SJCRH30 (cell line): ENCODE results near the gene MLN. TPM values are rescaled to one million over a fixed set of nuclear protein-coding genes. Genes with fewer than 3 reads are reported as not detected.
"Not testable (repeated sequence)": the region's sequence is repeated elsewhere in the genome, so short reads cannot be mapped to it uniquely, and the experiment has no call there.

Experiments used
- DNase-seq, 2 experiments: peaks; one replicate each; pipeline ENCODE4 v3.0.0-alpha.2; 2015 to 2020
- H3K27ac ChIP-seq: fragments of 250-450 bp; sonication (Bioruptor Pico); 2 replicates; pipeline ENCODE4 v1.5.1; 2020; ENCODE audit warnings: mild to moderate bottlenecking, moderate library complexity
- H3K27me3 ChIP-seq: fragments of 250-450 bp; sonication (Bioruptor Pico); 2 replicates; pipeline ENCODE4 v1.5.1; 2020; ENCODE audit warnings: mild to moderate bottlenecking, moderate library complexity
- H3K36me3 ChIP-seq: fragments of 250-450 bp; sonication (Bioruptor Pico); 2 replicates; pipeline ENCODE4 v1.5.1; 2020; ENCODE audit warnings: mild to moderate bottlenecking, moderate library complexity
- H3K4me1 ChIP-seq: fragments of 250-450 bp; sonication (Bioruptor Pico); 2 replicates; pipeline ENCODE4 v1.5.1; 2020; ENCODE audit warnings: mild to moderate bottlenecking, moderate library complexity
- H3K4me3 ChIP-seq: fragments of 250-450 bp; sonication (Bioruptor Pico); 2 replicates; pipeline ENCODE4 v1.5.1; 2020; ENCODE audit warnings: mild to moderate bottlenecking, moderate library complexity
- H3K9me3 ChIP-seq: fragments of 250-450 bp; sonication (Bioruptor Pico); replicated peaks from 2 replicates; pipeline ENCODE4 v1.5.1; 2020; ENCODE audit warnings: mild to moderate bottlenecking, moderate library complexity
- total RNA-seq: library from RNA; depleted of rRNA; stranded (reverse); fragments of >200 nt; shearing (Covaris generic); gene quantifications from 2 replicates; pipeline ENCODE4 v1.2.3, GENCODE V29; 2014

MLN gene
- total RNA-seq, 1 experiment from 2014 or later: not detected

DNA sequence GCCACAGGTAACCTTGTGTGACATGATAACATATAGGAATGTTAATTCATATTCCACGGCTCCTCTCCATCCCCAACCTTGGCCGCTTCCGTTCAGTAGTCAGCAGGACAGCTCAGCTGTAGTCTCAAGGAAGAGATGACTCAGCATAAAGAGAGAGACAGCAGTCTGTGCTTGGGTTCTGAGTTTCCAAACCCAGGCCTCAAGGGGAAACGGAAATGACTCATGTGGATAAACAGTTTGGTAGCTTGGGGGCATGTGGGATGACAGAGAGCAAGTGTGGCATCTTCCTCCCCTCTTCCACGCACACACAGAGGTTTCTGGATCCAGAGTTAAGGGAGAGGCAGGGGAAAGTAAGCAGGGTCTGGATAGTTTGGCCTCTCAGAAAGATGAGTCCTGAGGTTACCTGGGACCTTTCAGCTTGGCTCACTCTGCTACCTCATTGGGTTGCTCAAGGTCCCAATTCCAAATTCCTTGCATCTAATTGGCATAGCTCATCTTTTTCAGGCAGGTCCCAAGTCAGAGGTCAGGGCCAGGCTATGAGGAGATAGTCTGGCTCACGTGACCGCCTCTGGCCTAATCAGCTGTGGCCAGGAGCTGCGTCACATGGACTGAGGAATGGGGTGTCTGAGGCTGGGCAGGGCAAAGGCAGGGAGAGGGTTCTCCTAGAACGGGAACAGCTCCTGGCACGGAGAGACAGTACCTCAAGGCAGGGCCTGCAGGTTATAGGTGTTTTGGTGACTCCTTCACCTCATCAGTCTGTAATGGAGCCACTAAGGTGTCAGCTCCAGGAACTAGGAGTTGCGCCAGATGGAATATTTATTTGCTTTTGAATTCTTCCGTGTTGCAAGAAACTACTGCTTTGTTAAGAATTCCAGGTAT lies 36.5 kb upstream of the MLN start:
- peak overlapping the region; percentile 90 for H3K27ac ChIP-seq
- no peak overlapping the region for H3K4me3 ChIP-seq
- peak; percentile 84 to 91 for DNase-seq

GRCh38 chr6:33839399-33840047 lies 35.7 kb upstream of the MLN start:
- peak overlapping the region; percentile 90 for H3K27ac ChIP-seq
- DNase-seq: peak; percentile 61 to 64
- H3K4me1 ChIP-seq: peaks cover 35% of the 10 kb centered on the region
- no peaks in the 10 kb centered on the region for H3K9me3 ChIP-seq
- H3K27me3 ChIP-seq: no peaks in the 10 kb centered on the region
- H3K36me3 ChIP-seq: no peaks in the 10 kb centered on the region
- no peak overlapping the region for H3K4me3 ChIP-seq

More for the DNA sequence above, 36.5 kb upstream of the MLN start:
- no peaks in the 10 kb centered on the region for H3K9me3 ChIP-seq
- H3K36me3 ChIP-seq: no peaks in the 10 kb centered on the region
- H3K27me3 ChIP-seq: no peaks in the 10 kb centered on the region
- H3K4me1 ChIP-seq: peaks cover 35% of the 10 kb centered on the region

- Histone ChIP-seq H3K36me3 (no peaks in the 10 kb centered on the region), H3K4me1 (peaks cover 35% of the 10 kb centered on the region), H3K27me3 (no peaks in the 10 kb centered on the region), H3K9me3 (no peaks in the 10 kb centered on the region), H3K27ac (peak overlapping the region; percentile 90), H3K4me3 (no peak overlapping the region)
- DNase-seq: no peak
Measured at GRCh38 chr6:33838983-33839382, 35.2 kb upstream of the MLN start.

DNA sequence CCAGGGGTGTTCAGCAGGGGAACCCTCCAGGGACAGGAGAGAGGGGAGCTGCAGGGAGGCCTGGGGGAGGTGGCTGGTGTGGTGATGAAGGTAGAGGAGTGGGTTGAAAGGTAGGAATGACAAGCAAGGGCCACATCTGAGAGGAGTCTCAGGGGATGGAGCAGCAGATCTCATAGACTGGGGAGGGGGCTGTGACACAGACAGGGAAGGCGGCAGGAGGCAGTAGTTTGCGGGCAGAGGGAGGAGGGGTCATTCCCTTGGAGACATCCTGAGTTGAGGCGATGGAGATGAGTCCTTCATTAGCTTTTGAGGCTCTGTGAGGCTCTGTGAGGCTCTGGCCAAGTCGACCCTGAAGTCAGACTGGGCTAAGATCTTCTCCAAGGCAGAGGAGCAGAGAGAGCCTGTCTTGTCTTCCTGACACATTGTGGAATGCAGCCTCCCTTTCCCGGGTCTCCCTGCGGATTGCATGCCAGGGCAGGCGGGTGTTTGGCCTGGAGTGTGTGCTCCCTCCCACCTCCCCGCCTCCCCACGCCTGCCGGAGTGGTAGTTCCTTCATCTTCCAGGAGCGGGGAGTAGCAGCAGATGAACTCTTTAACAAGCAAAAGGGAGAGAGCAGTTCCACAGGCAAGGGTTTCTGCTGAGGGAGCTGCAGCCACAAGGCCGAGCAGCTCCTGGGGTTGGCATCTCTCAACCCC lies 34.3 kb upstream of the MLN start:
- Histone ChIP-seq H3K27me3 (no peaks in the 10 kb centered on the region), H3K36me3 (no peaks in the 10 kb centered on the region), H3K27ac (peak overlapping the region; percentile 90), H3K9me3 (no peaks in the 10 kb centered on the region), H3K4me1 (peaks cover 35% of the 10 kb centered on the region), H3K4me3 (no peak overlapping the region)
- no peak for DNase-seq

DNA sequence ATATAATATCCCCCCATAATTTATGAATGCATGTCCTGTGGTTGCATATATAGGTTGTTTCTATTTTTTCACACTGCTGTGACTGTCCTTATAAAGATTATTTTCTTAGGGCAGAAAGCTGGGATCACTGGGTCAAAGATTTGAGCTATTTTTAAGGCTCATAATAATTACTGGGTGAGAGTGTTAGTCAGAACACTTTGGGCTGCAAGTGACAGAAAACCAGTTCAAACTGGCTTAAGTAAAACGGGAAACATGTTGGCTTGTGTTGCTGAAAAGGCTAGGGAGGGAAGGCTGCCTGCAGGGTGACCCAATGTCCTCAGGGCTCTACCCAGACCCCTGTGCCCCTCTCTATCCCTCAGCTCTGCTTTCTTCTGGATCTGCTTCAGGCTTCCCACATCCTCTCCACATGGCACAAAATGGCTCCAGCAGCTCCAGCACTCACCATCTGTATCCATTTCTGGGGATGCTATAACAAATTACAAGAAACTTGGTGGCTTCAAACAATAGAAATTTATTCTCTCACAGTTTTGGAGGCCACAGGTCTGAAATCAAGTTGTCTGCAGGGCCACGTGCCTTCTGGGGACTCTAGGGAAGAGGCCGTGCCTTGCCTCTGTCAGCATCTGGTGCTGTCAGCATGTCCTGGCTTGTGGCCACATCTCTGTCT lies 33.1 kb upstream of the MLN start:
- H3K4me1 ChIP-seq: peaks cover 35% of the 10 kb centered on the region
- no peak for DNase-seq
- no peaks in the 10 kb centered on the region for H3K9me3 ChIP-seq
- no peaks in the 10 kb centered on the region for H3K27me3 ChIP-seq
- H3K4me3 ChIP-seq: no peak overlapping the region
- no peaks in the 10 kb centered on the region for H3K36me3 ChIP-seq
- H3K27ac ChIP-seq: no peak overlapping the region

DNA sequence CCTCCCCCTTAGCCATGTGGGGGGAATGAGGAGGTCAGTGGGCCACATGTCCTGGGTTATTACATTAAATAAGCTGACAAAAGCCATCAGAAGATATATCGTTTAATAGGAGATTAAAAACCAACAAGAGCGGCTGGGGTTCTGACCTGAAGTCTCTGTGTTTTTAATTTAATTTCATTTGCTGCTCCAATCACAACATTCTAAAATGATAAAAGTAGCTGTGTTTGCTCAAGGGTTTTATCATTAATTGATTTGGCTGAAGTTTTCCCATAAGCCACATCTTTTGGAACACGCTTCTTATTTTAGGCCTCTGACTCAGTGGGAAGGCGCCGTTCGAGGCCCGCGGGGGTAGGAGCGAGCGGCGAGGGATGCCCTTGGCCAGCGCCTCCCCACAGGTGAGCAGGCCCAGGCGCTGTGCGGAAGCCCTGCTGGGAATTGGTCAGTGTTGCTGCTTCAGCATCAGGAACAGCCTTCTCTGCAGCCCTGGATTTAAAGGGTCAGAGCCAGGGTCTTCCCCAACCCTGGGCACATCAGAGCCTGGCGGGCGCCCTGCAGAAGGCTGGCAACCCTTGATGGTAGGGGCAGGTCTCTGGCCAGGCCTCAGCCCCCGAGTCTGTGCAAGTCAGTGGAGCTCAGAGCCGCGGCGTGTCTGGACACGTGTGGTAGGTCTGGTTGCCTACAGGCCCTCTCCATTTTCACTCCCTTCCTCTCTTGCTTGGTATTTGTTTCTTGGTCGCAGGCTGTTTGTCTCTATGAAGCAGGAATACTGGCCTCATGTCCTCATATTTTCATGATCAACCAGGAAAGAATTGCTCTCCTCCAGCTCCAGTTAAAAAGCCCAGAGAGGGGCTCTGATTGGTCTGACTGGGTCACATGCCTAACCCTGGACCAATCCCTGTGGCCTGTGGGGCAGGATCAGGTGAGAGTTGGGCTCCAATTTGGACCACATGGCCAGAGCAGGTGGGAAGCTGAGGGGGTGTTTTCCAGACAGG lies 30.9 kb upstream of the MLN start:
- Histone ChIP-seq H3K4me1 (peaks cover 18% of the 10 kb centered on the region), H3K36me3 (no peaks in the 10 kb centered on the region), H3K27me3 (no peaks in the 10 kb centered on the region), H3K27ac (no peak overlapping the region), H3K4me3 (no peak overlapping the region), H3K9me3 (no peaks in the 10 kb centered on the region)
- DNase-seq: no peak

DNA sequence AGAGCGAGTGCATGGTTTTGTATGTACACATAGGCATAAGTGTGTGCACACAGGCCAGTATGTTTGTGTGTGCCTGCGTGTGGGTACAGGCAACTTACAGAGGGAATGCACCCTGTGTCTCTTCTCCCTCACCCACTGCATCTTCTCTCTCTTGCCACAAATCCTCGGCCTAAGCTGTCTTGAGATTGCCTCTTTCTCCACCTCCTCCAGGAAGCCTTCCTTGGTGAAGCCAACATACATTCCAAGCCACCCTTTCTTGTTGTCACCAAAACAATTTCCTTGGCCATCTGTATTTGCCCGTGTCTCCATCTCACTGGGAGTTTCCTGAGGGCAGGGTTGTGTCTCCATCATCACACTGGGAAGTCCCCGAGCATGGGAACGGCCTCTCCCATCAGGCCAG lies 29.8 kb upstream of the MLN start:
- Histone ChIP-seq H3K9me3 (no peaks in the 10 kb centered on the region), H3K4me3 (no peak overlapping the region), H3K36me3 (no peaks in the 10 kb centered on the region), H3K4me1 (peaks cover 7% of the 10 kb centered on the region), H3K27me3 (peaks cover 4% of the 10 kb centered on the region; the same call in 1 of the 2 replicates), H3K27ac (no peak overlapping the region)
- no peak for DNase-seq

DNA sequence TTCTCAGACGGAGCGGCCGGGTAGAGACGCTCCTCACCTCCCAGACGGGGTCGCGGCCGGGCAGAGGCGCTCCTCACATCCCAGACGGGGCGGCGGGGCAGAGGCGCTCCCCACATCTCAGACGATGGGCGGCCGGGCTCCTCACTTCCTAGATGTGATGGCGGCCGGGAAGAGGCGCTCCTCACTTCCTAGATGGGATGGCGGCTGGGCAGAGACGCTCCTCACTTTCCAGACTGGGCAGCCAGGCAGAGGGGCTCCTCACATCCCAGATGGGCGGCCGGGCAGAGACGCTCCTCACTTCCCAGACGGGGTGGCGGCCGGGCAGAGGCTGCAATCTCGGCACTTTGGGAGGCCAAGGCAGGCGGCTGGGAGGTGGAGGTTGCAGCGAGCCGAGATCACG lies 29.0 kb upstream of the MLN start:
- not testable (repeated sequence) for H3K27me3 ChIP-seq, H3K4me1 ChIP-seq, H3K4me3 ChIP-seq, H3K9me3 ChIP-seq, H3K36me3 ChIP-seq, H3K27ac ChIP-seq, DNase-seq

DNA sequence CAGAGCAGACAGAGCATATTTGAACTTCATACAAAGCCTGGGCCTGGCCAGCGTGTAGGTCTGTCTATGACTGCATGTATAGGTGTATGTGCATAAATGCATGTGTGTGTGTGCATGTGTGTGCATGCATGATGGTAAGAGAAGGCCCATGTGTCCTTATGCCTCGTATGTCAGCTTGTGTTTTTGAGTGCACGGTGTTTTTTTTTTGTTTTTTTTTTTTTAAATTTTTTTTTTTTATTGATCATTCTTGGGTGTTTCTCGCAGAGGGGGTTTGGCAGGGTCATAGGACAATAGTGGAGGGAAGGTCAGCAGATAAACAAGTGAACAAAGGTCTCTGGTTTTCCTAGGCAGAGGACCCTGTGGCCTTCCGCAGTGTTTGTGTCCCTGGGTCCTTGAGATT lies 27.9 kb upstream of the MLN start:
- not testable (repeated sequence) for H3K36me3 ChIP-seq, H3K27ac ChIP-seq, DNase-seq, H3K4me1 ChIP-seq, H3K4me3 ChIP-seq, H3K27me3 ChIP-seq, H3K9me3 ChIP-seq

DNA sequence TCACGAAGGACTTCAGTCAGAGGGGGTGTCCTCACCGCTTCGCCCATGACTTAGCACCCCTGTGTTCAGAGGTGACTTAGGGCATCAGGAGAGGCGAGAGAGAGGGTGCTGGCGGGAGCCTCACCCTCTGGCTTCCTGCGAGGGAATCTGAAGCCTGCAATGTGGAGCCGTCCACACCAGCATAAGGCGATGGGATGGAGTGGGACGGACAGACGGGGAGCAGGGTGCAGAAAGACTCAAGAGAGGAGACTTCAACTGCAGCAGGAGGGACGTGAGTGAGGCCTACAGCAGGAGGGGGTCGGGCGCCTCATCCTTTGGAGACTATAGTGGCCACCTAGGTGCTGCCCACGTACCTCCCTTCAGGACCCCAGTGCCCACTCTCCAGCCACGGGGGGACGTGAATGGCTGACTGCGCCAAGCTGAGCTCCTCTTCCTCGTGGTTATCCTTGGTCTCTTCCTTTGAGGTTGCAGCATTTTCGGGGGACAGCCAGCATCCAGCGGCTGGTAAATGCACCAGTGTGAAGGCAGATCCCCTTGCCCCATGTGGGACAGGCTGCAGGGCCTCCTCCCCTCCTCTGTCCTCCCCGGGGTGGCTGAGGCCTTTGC lies 26.9 kb upstream of the MLN start:
- DNase-seq: no peak
- H3K36me3 ChIP-seq: no peaks in the 10 kb centered on the region
- H3K27ac ChIP-seq: no peak overlapping the region
- no peaks in the 10 kb centered on the region for H3K4me1 ChIP-seq
- peaks cover 9% of the 10 kb centered on the region; the same call in 1 of the 2 replicates for H3K27me3 ChIP-seq
- H3K4me3 ChIP-seq: no peak overlapping the region
- no peaks in the 10 kb centered on the region for H3K9me3 ChIP-seq

GRCh38 chr6:33828764-33829731 lies 25.2 kb upstream of the MLN start:
- Histone ChIP-seq H3K27ac (no peak overlapping the region), H3K27me3 (peaks cover 12% of the 10 kb centered on the region), H3K36me3 (no peaks in the 10 kb centered on the region), H3K4me1 (no peaks in the 10 kb centered on the region), H3K9me3 (no peaks in the 10 kb centered on the region), H3K4me3 (no peak overlapping the region)
- DNase-seq: no peak

GRCh38 chr6:33828452-33828763 lies 24.6 kb upstream of the MLN start:
- no peak overlapping the region for H3K27ac ChIP-seq
- H3K36me3 ChIP-seq: no peaks in the 10 kb centered on the region
- H3K27me3 ChIP-seq: peaks cover 18% of the 10 kb centered on the region
- DNase-seq: no peak
- H3K4me1 ChIP-seq: no peaks in the 10 kb centered on the region
- H3K9me3 ChIP-seq: no peaks in the 10 kb centered on the region
- H3K4me3 ChIP-seq: no peak overlapping the region
